Ishikawa (cell line): Measurements from ENCODE around the gene CD27.

Experiments used
- CEBPB ChIP-seq: IDR thresholded peaks from 2 replicates; pipeline ENCODE4 v1.6.1; 2012
- CREB1 ChIP-seq: IDR thresholded peaks from 2 replicates; pipeline ENCODE4 v1.6.1; 2012; ENCODE audit warnings: low read depth
- EGR1 ChIP-seq: IDR thresholded peaks from 2 replicates; pipeline ENCODE4 v1.6.1; 2012
- EP300 ChIP-seq: IDR thresholded peaks from 2 replicates; pipeline ENCODE4 v1.6.1; 2012; ENCODE audit warnings: borderline replicate concordance
- FOXM1 ChIP-seq: IDR thresholded peaks from 2 replicates; pipeline ENCODE4 v1.6.1; 2012; ENCODE audit warnings: low read depth, borderline replicate concordance
- MAX ChIP-seq: IDR thresholded peaks from 2 replicates; pipeline ENCODE4 v1.6.1; 2012
- NFIC ChIP-seq: IDR thresholded peaks from 2 replicates; pipeline ENCODE4 v1.6.1; 2012
- RAD21 ChIP-seq: IDR thresholded peaks from 2 replicates; pipeline ENCODE4 v1.6.1; 2012; ENCODE audit warnings: low read depth
- REST ChIP-seq: IDR thresholded peaks from 2 replicates; pipeline ENCODE4 v1.6.1; 2012; ENCODE audit warnings: low read depth, mild to moderate bottlenecking
- TAF1 ChIP-seq: IDR thresholded peaks from 2 replicates; pipeline ENCODE4 v1.6.1; 2012; ENCODE audit warnings: low read depth, mild to moderate bottlenecking
- TCF12 ChIP-seq: IDR thresholded peaks from 2 replicates; pipeline ENCODE4 v1.6.1; 2012; ENCODE audit warnings: low read depth
- TEAD4 ChIP-seq: IDR thresholded peaks from 2 replicates; pipeline ENCODE4 v1.6.1; 2012
- USF1 ChIP-seq: IDR thresholded peaks from 2 replicates; pipeline ENCODE4 v1.6.1; 2012
- YY1 ChIP-seq: IDR thresholded peaks from 2 replicates; pipeline ENCODE4 v1.6.1; 2012; ENCODE audit warnings: low read depth
- ZBTB7A ChIP-seq: IDR thresholded peaks from 2 replicates; pipeline ENCODE4 v1.6.1; 2012; ENCODE audit warnings: low read depth

Gene CD27

GRCh38 chr12:6462234-6462995 is 17.7 kb downstream of the CD27 start:
- TF ChIP-seq USF1 (no peak), TEAD4 (no peak), EGR1 (no peak), REST (no peak), CEBPB (no peak), ZBTB7A (no peak), MAX (no peak)

GRCh38 chr12:6463216-6463615 is 18.5 kb downstream of the CD27 start:
- TF ChIP-seq NFIC (no peak), CEBPB (no peak), YY1 (no peak), MAX (no peak), EP300 (no peak), FOXM1 (no peak), ZBTB7A (no peak), TEAD4 (no peak), TAF1 (no peak), TCF12 (no peak), EGR1 (no peak)

GRCh38 chr12:6463858-6464257 is 19.1 kb downstream of the CD27 start:
- TF ChIP-seq EGR1 (no peak), REST (no peak), YY1 (no peak), ZBTB7A (no peak), TCF12 (no peak), USF1 (no peak), NFIC (no peak)

- TF ChIP-seq USF1 = no peak
- TF ChIP-seq YY1 = no peak
- no peak for TF ChIP-seq EP300
- no peak for TF ChIP-seq CREB1
- TF ChIP-seq TCF12 = no peak
- TF ChIP-seq TEAD4 = no peak
- TF ChIP-seq CEBPB = no peak
- TF ChIP-seq TAF1 = no peak
- TF ChIP-seq REST = no peak
- no peak for TF ChIP-seq RAD21
- TF ChIP-seq ZBTB7A = no peak
- no peak for TF ChIP-seq MAX
- no peak for TF ChIP-seq FOXM1
- TF ChIP-seq NFIC = no peak
- TF ChIP-seq EGR1 = no peak
These were observed 19.8 kb downstream of the CD27 start for GRCh38 chr12:6464531-6464930.
